Stimulated activated CD4-positive, alpha-beta T cell treated with anti-CD3 and anti-CD28 coated beads, Interleukin-1b, Interleukin-23, amount 100 ng/mL, for 4 hours (primary cell): ENCODE measurements around the gene RAB18.
"Not testable (repeated sequence)": the region's sequence is repeated elsewhere in the genome, so short reads cannot be mapped to it uniquely, and the experiment has no call there.

Experiments
- DNase-seq, 2 donors: peaks; one replicate each; pipeline ENCODE4 v3.0.0-alpha.2; 2020; ENCODE audit warnings: low read depth in 2 of 2

The RAB18 gene

DNA sequence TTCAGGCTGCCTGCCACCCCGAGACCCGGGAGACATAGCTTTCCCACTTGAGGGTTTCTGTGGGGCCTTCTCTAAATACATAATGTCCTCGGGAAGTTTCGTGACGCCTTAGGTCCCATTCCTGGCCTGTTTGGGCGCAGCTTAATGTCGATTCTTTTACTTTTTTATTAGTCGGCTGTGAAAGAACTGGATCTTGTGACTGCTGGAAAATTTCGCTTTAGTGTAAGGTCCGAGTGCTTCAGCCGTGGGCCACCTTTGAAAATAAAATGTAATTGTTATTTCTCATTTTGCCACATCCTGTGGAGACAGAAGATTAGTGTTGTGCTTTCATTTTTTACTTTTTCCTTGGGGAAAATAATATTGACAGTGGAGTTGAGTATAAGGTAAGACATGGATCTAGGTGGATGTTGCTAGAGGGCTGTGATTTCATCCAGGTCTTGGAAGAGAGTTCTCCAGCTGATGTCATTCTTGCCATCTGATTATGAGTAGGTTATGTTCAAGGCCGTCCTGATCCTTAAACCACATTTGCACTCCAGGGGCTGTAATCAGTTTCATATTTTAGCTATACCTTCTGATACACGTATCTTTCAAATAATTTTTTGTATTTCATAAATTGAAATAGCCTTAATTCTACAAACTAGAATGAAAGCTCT, 830 bp downstream of the RAB18 start:
- no peak for DNase-seq

DNA sequence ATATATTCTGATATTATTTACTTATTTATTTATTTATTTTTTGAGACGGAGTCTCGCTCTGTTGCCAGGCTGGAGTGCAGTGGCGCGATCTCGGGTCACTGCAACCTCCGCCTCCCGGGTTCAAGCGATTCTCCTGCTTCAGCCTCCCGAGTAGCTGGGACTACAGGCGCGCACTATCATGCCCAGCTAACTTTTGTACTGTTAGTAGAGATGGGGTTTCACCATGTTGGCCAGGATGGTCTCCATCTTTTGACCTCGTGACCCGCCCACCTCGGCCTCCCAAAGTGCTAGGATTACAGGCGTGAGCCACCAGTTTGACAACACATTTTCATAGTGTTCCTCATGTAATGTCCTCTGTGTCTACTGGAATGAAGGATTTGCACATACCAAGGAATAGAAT, 1.4 kb downstream of the RAB18 start:
- not testable (repeated sequence) for DNase-seq

DNA sequence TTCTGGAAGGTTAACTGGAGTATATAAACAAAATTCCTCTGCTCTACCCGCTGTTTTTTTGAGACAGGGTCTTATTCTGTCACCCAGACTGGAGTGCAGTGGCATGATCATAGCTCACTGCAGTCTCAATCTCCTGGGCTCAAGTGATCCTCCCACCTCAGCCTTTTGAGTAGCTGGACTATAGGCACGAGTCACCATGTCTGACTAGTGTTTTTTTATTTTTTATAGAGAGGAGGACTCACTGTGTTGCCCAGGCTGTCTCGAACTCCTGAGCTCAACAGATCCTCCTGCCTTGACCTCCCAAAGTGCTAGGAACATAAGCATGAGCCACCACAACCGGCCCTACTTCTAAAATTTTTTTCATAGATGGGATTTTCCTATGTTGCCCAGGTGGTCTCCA, 2.2 kb downstream of the RAB18 start:
- no peak for DNase-seq

DNA sequence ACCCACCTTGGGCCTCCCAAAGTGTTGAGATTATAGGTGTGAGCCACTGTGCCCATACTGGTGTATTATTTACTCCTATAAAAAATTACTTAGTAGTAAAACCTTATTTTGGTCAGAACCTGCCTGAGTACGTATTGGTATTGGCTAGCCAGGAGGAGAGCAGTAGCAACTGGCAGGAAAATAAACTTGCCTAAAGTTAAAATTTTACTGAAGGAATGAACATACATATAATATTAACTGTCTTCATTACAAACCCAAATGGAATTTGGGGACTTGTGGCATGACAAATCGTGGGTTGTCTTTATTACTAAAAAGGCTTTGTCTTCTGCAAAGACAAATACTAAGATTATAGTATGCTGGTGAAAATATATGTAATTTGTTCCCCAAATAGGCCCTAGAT, 8.4 kb downstream of the RAB18 start:
- no peak for DNase-seq

DNA sequence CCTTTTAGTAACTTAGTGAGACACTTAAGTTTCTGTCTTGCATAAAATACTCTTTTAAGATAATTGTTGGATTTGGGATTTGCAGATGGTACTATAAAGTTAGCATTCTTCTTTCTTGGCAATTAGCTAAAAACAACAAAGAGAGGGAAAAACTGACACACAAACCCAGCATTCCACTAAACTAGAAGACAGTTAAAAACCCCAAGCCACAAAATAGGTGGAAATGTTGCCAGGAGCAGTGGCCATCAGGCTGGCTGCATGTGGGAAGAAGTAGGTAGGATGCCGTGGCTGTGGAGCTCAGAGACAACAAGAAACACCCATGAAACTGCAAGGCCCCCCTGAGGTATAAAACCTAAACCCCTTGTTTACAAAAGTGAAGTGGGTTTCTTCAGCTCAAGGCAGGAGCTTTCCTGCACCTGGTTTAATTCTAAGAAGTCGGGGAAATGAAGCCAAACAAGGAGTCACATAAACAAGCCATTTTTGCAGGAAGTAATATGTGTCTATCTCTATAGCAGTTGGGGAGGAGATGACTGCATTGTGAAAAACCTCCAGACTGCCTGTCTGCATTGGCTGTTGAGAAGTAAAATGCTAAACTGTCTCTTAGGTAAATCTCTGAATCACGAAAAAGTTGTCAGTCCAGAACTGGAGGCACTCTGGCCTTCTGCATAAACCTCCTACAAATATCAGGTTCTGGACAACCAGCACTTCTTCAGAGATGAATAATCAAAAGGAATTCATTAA, 9.5 kb downstream of the RAB18 start:
- DNase-seq, result no peak

DNA sequence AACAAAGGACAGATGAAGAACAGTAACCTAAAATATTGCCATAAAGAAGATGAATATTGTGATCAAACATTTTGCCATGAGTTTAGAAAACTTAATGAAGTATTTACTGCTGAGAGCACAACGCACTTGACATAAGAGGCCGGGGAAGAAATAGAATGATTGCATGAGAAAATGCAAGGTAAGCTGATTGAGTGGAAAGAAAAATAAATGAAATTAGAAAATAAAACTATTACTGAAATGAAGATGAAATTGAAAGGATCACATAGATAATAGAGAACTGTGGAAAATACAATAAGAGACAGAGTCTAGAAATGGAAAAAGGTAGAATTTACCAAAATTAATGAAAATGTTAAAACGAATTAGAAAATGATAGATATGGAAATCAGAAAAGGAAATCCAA, 10.1 kb downstream of the RAB18 start:
- no peak for DNase-seq

DNA sequence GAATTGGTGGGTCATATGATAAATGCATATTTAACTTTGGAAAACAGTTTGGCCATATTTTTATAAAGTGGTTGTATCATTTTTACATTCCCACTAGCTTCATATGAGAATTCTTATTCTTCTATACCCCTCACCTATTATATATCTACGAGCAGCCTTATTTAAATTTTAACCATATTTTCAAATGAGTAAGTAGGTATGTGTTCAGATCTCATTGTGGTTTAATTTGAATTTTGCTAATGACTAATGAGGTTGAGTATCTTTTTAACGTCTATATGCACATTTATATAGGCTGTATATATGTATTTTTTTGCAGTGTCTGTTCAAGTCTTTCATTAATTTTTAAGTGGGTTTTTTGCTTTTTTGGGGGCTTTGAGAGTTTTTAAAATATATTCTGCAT, 14.2 kb downstream of the RAB18 start:
- no peak for DNase-seq

DNA sequence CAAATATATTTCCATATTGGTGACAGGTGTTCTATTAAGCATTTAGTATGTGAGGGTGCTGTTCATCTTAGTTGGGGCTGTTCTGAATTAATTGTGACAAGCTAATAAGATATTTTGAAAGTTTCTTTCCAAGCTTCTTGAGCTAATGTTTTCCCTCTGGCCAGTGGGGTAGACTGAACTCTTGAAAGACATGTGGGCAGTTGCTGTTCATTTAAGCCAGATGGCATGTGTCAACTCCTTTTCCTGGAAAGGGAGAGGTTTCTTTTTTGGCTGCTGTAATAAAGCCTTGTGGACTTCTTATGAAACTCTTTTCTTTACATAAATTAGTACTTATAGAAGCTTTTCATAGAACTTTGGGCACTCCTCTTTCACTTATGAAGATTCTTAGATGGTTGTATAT, 21.7 kb downstream of the RAB18 start:
- no peak for DNase-seq

DNA sequence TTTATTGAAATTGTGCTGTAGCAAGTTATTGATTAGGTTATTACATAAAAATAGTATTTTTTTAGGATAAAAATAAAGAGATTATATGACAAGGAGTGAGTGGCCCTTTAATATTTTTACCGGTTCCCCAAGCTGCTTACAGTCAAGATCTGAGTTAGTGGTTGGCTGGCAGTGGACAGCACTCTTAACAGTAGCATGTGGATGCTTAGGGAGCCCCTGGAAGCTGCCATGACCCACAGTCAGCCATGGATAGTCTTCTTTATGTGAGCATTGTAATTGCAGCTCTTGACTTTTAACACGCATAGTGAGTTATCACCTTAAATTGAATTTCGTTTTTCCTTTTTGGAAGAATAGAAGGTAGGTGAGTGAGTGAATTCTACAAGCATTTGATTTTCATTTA, 22.1 kb downstream of the RAB18 start:
- DNase-seq, result no peak

DNA sequence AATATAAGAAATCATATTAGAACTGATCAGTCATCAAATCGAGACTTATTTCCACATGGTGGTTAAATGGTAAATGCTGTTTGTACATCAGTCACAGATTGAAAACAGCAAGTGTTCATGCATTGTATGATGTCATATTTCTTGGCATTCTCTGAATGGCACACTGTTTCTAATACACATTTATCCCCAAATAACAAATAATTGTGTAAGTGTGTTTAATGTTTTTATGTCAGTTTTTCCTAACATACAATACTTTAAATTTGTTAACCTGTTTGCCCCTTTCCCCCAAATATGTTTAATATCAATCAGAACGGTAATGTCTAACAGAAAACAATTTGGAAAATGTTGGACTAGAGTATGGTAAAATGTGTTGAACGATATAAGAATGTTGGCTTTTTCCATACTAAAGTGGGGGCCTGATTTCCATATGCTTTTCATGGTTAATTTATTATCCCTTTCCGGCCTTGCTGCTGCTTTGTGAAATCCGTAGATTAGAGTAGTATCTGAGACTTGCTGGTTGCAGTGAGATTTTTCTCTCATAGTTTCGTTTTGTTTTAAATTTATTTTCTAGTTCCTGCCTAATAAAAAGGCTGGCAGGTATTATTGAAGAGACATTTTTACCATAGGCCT, 23.7 kb downstream of the RAB18 start:
- DNase-seq, result no peak

DNA sequence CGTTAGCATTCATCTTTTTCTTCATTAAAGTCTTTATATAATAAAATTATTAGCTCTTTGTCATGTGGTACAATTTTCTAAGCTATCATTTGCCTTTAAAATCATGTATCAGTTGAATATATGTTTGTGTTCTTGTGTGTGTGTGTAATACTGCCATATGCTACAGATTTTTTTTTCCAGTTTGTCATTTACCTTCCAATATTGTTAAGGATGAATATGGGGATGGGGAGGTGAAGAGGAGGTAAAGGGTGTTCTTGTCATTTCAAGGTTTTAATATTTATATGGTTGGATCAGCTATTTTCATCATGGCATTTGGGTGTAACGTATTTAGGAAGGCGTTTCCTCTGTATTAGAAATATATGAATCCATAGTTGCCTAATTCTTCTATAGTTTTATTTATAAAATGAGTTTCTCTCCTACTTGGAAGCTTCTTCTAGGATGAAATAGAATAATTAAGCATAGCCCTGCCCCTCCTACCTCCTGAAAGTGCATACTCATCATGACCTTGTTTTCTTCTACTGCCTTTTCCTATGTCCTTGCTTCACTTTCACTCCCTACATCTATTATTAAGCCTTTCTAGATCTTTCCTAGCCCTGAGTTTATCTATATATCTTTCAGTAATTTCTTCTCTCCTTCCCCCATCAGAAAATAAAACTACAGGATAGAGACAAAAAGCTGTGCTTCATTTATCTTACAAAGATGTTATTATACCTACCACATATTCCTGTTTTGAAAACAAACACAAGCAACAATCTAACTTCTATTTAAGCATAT, 25.1 kb downstream of the RAB18 start:
- DNase-seq, result no peak

DNA sequence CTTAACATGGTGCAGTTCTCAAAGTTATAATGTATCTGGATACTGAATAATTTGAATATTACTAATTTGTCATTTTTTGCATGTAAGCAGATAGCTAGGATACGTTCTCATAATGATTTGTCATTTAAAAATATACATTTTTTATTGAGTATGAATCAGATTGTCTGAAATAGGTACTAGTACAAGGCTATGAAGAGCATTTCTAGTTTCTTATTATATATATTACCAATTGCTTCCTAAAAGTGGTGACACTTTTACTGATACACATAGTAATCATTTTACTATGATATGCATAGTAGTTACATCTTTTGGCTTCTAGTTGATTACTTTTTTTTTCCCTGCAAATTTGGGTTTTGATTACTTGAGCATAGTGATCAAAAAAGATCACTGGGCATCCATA, 26.4 kb downstream of the RAB18 start:
- no peak for DNase-seq

DNA sequence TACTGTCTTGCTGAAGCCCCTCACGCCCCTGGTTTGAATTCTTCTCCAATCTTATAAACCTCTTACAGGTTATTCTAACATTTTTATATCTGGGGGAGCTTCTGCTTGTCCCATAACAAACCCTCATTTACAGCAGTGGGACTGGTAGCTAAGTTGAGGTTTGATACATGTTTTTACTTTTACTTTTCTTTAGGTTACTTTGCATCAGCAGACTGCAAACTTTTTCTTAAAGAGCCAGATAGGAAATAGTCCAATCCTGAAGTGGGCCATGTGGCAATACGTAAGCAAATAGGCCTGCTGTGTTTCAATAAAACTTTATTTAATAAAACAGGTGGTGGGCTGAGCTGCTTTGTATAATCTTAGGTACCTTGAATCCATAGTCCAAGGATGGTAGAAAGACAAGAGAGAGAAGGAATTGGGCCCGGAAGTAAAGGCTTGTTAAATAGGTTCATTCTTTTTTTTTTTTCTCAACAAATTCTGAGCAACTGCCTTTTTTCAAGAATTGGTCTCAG, 27.3 kb downstream of the RAB18 start:
- no peak for DNase-seq

DNA sequence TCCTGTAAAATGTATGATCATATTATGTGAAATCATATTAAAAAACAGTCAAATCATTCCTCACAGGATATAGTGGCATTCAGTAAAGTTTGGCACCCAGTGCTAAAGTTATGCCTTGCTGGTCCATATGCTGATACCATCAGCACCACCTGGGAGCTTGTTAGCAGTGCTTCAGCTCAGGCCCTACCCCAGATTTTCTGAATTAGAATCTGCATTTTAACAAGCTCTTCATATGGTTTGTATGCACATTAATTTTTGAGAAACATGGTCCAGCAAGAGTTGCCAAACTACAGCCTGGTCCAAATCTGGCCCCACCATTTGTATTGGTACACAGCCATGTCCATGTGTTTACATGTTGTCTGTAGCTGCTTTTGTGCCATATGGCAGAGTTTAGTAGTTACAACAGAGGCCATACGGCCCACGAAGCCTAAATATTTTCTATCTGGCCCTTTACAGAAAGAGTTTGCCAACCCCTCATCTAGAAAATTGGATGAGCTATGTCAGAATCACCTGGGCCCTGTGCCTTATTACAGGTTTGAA, 30.1 kb downstream of the RAB18 start:
- no peak for DNase-seq

DNA sequence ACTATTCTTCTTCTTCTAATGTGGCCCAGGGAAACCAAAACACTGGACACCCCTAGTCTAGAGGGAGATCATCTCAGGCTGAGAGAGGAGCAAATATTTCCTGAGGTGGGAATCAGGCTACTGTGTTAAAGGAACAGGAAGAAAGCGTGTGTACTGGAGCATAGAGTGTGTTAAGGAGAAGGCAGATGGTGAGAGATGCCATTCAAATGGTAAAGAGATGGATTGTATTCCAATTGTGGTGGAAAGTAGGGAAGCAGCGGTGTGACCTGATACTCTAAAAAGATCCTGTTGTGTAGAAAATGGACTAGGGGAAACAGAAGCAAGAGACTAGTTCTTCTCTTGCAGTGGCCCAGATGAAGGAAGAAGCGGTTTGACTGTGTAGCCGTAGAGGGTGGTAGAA, 31.2 kb downstream of the RAB18 start:
- no peak for DNase-seq

DNA sequence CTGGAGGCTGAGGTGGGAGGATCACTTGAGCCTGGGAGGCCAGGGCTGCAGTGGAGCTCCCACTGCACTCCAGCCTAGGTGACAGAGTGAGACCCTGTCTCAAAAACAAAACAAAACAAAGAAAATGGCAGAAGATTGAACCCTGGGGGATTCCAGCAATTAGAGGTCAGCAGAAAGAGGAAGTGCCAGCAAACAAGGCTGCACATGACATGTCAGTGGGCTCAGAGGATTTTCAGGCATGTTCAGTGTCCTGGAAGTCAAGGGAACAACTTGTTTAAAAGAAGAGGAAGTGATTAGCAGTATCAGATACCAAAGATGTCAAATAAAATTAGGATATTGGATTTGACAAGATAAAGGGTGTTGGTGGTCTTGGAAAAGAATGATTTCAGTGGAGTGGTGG, 32.3 kb downstream of the RAB18 start:
- no peak for DNase-seq

DNA sequence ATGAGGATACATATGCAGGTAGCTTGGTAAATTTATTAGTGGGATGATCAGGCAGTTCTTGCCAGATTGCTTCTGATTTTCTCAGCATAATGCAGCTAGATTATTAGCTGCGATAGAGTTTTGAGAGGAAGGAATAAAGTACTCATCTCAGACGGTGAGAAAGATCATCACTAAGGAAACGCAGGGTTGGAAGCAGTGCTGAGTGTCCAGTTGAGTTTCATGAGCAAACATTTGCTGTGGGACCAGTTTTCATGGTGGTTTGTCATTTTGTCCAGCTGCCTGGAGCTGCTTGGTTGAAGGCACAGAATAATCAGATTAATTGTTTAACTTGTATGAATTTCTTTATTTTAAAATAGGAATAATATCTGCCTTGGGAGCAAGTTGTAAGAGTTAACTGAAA, 33.1 kb downstream of the RAB18 start:
- no peak for DNase-seq

DNA sequence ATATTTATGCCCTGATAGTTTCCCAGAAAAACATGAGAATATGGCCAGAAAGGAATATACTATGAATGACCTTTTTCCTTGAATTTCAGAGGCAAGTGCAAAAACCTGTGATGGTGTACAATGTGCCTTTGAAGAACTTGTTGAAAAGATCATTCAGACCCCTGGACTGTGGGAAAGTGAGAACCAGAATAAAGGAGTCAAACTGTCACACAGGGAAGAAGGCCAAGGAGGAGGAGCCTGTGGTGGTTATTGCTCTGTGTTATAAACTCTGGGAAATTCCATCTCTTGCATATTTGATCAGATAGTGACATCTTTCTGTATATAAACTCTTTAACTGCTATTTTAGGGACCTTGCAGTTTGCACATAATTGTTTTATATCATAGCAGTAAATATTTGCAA, 33.7 kb downstream of the RAB18 start:
- no peak for DNase-seq

DNA sequence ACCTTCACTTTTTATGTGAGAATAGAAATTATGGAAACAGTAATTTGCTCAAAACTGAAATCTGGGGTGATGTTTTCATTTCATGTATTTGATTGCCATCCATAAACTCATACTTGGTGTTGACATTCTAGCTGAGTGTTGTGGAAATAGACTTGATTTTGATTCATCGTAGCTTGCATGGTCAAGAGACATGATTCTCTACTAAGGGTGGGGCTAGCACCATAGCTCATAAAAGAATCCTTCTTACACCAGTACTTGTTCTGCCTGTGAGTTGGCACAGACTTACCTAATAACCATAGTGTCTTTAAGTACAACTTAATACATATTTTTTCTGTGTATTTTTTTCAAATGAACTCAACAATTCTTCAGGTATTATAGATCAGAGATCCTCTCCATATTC, 36.6 kb downstream of the RAB18 start:
- no peak for DNase-seq

DNA sequence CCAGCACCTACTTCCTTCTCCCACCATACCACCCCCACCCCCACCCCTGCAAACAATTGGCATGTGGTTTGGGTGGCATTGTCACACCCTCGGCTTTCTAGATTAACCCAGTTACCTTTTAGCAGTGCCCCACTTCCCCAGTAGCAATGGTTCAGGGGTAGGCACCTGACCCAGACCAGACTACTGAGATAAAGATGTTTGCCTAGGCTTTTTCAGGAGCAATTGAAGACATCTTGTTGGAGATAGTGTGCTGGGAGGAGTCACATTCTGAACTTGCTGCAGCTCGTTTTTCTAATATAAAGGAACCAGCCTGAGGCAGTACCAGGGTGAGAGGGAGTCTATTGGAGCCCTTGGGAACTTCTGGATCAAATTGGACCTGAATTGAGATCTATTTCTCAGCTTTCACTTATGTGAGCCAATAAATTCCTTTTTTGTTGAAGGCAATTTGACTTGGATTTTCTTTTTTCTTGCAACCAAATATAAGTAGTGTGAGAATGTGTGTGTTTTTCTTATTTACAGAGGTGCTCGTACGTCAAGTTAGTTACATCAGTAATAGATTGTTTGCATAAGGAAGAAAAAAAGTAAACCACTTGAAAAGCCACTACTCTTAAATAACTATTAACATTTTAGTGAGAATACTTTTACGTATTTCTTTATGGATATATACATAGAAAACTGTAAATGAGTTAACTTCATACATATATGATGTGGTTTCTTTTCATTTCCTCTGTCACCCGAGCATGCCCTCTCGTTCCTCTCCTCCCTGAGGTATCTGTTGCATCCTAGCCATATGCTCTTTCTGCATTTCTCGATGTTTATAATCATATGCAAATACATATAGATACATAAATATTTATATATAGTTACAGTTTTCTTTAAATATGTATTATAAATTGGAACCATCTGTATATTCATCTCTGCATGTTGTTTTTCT, 38.0 kb downstream of the RAB18 start:
- no peak for DNase-seq

DNA sequence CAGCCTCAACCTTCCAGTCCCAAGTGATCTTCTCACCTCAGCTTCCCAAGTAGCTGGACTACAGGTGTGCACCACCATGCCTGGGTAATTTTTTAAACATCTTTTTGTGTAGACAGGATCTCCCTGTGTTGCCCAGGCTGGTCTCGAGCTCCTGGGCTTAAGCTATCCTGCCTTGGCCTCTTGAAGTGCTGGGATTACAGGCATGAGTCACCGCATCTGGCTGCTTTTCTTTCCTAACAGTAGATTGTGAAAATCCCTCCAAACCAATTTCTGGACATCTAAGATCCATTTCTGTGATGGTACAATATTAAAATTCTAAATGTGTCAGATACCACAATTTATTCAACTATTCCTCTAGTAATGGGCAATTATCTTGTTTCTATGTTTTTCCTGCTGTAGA, 38.7 kb downstream of the RAB18 start:
- DNase-seq, result no peak
